HG03064 (cell line): ENCODE data around the gene ZNF789.

Experiments
- ATAC-seq: cut with Tn5 transposase; IDR thresholded peaks from one replicate; pipeline ENCODE4 v1.9.1; 2021; ENCODE audit warnings: low read depth; ENCODE audit not compliant: unreplicated experiment

The ZNF789 gene

GRCh38 chr7:99457650-99458493 lies 14.8 kb upstream of the ZNF789 start:
- ATAC-seq = no peak

DNA sequence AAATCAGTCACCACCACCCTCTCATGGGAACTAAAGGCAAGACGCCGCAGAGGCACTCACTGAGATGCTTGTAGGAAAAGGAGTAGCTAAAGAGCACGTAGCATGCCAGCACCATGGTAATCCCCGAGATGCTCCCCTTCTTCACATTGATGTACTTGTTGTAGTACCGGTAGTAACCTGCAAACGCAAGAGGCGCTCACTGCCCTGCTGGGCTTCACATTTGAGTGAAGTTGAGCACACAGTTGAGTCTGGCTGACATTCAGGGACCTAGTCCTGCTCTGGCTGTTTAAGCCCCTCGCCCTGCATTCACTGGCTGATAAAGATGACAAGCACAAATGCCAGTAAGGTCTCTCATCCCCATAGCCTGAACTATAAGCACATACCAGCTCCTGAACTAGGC lies 13.6 kb upstream of the ZNF789 start:
- ATAC-seq = no peak

- no peak for ATAC-seq
Observed at GRCh38 chr7:99460651-99461050, 12.0 kb upstream of the ZNF789 start.

- ATAC-seq = no peak
Observed at GRCh38 chr7:99461221-99461620, 11.5 kb upstream of the ZNF789 start.

DNA sequence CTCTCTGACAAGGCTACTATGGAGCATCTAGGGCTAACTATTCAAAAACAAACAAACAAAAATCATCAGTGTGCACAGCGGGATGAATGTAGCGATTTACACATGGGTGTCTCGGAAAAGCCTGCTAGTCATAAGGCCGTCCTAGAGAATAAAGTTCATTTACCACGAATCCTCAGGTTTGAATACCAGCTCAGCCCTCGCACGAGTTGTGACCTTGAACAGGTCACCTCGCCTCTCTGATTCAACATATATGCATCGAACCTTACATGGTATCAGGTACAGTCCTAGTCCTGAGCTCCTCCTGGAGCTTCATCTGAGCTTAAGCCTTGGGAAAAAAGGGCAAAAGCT lies 7.3 kb upstream of the ZNF789 start:
- ATAC-seq = no peak

DNA sequence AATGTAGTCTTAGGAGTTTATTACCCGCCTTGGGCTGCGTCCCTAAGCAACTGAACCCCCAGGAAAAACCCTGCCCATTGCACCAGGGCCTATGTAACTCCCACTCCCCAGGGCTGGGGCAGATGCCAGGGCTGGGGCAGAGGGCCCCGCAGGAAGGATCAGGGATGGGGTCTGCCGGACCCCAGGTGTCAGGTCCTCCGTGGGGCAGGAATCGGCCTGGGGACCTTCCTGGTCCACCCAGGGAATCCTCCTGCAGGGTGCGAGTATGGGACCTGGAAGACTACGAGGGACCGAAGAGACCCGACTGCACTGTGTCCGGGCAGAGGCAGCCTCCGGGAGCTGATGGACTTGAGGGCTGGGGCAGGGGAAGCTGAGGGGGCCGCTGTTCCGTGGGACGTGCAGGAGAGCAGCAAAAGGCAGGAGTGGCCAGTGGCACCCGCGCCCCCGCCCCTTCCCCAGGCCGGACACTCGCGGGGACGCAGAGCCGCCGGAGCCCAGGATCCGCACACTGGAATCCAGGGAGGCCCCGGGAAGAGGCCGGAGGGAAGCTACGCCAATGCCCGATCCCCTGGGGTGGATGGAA lies 4.3 kb upstream of the ZNF789 start:
- ATAC-seq = no peak

DNA sequence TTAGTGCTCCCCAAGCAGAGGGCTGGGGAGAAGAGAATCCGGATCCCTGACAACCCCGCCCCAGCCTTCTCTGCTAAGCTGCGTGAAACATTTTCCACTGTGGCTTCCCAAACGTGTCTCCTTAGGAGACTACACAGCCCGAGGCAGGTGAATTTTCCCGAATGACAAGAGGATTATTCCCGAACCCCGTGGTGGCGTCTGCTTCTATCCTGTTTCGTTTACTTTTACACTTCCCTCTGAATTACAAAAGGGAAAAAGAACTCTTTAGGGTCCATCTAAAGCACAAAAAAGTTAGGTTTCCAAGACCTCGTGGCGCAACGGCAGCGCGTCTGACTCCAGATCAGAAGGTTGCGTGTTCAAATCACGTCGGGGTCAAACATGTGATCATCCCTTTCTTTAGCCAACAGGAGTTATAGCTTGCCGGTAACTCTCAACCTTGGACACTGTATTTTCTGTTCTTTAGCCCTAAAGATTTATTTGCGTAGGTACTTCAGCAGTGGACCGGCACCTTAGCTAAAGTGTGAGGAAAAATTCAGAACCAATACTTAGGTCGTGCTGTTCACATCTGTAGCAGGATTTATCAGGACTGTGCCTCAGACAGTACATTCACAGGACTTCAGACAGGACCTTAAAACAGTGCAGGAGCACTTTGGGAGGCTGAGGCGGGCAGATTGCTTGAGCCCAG lies 3.2 kb upstream of the ZNF789 start:
- no peak for ATAC-seq

GRCh38 chr7:99473315-99473596 lies 566 bp downstream of the ZNF789 start:
- ATAC-seq = no peak

DNA sequence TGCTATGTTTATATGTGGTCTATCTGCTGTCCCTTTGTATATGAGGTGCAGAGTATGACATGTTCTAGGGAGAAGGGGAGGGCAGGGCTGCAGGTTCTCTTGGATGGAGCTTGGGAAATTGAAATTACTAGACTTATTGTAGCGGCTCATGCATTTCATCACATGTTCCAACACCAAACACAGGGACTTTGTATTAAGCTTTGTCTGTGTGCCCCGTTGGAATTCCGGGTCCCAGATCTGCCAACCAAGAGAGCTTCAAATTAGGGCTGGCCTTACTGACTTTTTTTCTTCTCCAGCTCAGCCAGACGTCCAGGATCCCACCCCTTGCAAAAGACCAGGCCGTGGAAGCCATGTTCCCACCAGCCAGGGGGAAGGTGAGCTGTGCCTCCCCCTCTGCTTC lies 3.4 kb downstream of the ZNF789 start:
- no peak for ATAC-seq

- ATAC-seq = no peak
Observed at GRCh38 chr7:99478464-99479440, 6.1 kb downstream of the ZNF789 start.

- no peak for ATAC-seq
Observed at GRCh38 chr7:99485094-99485493, 12.4 kb downstream of the ZNF789 start.

DNA sequence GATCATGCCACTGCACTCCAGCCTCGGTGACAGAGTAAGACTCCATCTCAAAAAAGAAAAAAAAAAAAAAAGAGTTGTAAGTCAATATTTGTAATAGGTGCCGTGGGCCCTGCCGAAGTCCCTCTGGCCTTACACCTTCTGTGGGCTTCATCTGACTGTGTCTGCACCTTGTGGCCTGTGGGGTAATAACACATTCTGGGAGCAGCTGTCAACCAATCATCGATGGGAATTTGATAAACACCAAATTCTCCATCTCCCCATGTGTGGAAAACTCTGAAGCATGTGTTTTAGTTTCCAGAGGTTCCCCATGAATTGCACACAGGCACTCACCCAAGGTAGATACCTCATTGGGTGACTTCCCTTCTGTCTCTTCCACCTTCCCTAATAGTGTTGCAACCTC lies 16.5 kb downstream of the ZNF789 start:
- ATAC-seq = no peak

DNA sequence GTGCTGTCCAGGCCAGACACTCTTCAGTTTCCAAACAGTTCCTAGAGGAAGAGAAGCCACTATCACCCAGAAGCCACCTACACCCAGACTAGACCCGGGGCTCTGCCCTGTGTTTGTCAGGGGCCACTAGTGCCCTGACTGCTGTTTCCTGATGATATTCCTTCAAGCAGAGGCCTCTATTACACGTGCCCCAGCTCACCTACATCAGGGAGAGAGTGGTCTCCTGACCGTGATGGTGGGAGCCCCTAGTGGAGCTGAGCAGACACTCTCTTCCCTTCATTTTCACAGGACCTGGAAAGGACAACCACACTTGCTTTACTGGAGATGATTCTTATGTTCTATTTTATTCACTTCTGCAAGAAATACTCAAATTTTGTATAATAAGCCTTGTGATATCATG lies 18.2 kb downstream of the ZNF789 start:
- no peak for ATAC-seq

- no peak for ATAC-seq
Observed at GRCh38 chr7:99493823-99494222, 21.1 kb downstream of the ZNF789 start.

DNA sequence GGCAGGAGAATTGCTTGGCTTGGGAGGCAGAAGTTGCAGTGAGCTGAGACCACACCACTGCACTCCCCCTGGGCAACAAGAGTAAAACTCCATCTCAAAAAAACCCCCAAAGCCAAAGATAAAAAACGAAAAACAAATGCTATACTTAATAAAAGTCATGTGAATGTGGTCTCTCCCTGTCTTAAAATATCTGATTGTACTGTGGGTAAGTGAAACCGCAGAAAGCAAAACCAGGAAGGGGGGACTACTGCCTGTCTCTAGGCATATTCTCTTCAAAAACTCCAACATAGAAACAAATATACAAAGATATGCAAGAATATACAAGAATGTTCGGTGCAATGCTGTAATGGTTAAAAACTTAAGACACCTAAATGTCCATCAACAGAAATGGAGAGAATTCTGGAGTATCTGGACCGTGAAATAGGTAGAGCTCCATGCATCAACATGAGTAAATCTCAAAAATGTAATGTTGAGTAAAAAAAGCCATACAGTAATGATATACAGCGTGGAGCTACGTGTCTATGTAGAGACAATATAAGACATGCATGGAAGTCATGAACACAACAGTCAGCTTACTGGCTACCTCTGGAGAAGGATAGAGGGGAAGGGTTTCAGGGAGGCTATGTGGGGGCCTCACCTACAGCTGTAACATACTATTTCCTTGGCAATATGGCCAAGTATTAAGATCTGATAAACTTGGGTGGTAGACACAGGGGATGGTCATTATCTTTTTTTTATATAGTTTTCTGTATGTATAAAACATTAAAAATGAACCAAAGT lies 25.3 kb downstream of the ZNF789 start:
- ATAC-seq = no peak

GRCh38 chr7:99498546-99498944 lies 25.9 kb downstream of the ZNF789 start:
- no peak for ATAC-seq

- no peak for ATAC-seq
Observed at GRCh38 chr7:99499371-99499720, 26.7 kb downstream of the ZNF789 start.

GRCh38 chr7:99499721-99500636 lies 27.3 kb downstream of the ZNF789 start, which contains the start of gene ZNF394:
ZNF394 (minus strand) TSS chr7:99500281; CDS start chr7:99500093, 188 bp downstream.
- ATAC-seq = peak; percentile 51

DNA sequence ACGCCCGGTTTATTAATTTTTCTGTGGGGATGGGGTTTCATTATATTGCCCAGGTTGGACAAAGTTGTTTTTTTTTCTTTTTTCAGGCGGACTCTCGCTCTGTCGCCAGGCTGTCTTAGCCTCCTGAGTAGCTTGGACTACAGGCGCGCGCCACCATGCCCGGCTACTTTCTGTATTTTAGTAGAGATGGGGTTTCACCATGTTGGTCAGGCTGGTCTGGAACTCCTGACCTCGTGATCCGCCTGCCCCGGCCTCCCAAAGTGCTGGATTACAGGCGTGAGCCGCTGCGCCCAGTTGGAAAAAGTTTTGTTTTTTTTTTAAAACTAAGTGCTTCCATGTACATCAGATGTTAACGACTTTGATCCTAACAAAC lies 27.9 kb downstream of the ZNF789 start:
- ATAC-seq = no peak
